GM19351 (cell line): ENCODE measurements around the gene TMEM14A.
"Not testable (repeated sequence)": the region's sequence is repeated elsewhere in the genome, so short reads cannot be mapped to it uniquely, and the experiment has no call there.

Experiments
- ATAC-seq: cut with Tn5 transposase; IDR thresholded peaks from one replicate; pipeline ENCODE4 v1.9.1; 2021; ENCODE audit warnings: mild to moderate bottlenecking, moderate library complexity; ENCODE audit not compliant: unreplicated experiment

The TMEM14A gene

DNA sequence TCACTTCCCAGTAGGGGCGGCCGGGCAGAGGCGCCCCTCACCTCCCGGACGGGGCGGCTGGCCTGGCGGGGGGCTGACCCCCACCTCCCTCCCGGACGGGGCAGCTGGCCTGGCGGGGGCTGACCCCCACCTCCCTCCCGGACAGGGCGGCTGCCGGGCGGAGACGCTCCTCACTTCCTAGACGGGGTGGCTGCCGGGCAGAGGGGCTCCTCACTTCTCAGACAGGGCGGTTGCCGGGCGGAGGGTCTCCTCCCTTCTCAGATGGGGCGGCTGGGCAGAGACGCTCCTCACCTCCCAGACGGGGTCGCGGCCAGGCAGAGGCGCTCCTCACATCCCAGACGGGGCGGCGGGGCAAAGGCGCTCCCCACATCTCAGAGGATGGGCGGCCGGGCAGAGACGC is 15.0 kb upstream of the TMEM14A start:
- not testable (repeated sequence) for ATAC-seq

DNA sequence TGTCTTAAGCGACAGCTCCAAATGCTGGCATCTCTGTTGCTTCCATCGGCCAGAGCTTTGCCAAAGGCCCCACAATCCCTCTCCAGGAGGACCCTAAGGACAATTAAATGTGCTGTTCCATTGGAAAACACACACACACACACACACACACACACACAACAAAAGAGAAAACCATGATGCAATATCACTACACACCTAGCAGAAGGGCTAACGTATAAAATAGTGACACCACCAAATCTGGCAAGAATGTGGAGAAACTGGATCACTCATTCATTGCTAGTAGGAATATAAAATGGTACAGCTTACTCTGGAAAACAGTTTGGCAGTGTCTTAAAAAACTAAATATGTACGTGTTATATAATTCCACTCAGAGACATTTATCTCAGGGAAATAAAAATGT is 13.0 kb upstream of the TMEM14A start:
- ATAC-seq = no peak

DNA sequence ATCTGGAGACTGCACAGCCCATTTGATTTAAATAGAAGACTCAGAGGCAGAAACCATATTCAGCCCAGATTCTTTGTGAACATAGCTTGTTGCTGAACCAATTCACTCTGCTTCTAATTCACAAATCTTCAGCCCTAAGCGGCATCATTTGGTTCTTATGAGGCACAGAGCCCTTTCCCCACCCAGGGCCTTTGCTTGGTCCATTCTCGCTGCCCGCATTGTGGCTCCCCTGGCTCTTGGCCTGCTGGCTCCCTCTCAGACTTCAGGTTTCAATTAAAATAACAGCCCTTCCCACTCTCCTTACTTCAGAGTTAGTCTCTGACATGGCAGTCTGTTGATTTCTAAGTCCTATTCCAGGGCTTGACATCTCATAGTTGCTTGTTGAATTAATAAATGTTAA is 9.4 kb upstream of the TMEM14A start:
- ATAC-seq = no peak

DNA sequence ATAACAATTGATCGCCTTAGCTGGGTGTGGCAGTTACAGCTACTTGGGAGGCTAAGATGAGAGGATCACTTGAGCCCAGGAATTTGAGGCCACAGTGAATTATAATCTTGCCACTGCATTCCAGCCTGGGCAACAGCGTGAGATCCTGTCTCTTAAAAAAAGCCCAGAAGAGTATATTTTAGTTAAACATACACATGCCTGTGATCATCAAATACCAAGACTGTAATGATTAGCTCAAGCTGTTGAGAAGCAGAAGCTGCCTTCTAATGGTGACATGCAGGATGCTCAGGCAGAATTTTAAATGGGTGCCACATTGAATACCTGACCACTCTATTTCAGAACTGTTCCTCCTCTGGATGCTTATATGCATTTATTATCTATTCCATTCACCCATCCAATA is 8.9 kb upstream of the TMEM14A start:
- ATAC-seq = no peak

DNA sequence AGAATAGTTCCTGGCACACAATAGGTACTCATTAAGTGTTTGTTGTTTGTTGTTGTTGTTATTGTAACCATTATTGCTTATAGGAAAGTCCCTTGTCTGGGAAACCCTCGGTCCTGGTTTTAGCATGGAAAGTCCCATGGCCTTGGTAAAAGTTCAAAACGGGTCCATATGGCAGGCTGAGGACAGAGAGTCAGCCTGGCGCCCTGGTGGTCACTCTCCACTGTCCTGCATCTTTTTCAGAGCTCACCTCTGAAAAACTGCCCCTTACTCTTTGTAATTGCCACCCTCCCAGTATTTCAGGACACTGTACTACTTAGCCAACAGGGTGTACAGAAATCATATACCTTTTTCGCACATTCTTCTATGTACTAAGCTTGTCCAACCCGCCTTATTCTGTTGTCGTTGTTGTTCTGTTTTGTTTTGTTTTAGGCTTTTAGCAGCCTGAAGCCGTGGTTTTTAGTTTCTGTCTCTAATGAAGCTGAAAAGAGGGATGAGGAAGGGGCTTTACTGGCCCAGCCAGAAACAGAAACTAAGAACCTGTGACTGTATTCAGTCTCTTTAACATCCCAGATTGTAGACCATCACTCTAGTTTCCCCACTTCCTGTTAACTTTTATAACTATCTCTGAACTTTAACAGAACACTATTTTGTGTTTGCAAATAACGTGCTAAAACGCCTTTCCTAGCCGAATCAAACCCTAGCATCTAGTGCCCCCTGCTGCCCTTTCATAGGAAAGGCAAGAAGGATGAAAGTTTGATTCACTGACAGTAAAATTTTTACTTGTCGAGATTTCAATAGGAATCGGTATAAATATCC is 7.6 kb upstream of the TMEM14A start:
- ATAC-seq = peak; percentile 44

DNA sequence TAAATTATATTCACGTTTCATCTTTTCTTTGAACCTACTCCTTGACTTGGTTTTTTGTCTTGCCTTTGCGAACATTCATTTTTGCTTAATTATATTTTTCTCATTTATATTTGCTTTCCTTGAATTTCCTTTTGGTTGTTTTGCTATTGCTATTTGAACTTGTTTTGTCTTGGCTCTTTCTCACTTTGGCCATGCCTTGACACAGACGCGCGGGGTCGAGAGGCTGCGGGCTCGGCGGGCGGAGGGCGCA is 7.1 kb upstream of the TMEM14A start:
- no peak for ATAC-seq

DNA sequence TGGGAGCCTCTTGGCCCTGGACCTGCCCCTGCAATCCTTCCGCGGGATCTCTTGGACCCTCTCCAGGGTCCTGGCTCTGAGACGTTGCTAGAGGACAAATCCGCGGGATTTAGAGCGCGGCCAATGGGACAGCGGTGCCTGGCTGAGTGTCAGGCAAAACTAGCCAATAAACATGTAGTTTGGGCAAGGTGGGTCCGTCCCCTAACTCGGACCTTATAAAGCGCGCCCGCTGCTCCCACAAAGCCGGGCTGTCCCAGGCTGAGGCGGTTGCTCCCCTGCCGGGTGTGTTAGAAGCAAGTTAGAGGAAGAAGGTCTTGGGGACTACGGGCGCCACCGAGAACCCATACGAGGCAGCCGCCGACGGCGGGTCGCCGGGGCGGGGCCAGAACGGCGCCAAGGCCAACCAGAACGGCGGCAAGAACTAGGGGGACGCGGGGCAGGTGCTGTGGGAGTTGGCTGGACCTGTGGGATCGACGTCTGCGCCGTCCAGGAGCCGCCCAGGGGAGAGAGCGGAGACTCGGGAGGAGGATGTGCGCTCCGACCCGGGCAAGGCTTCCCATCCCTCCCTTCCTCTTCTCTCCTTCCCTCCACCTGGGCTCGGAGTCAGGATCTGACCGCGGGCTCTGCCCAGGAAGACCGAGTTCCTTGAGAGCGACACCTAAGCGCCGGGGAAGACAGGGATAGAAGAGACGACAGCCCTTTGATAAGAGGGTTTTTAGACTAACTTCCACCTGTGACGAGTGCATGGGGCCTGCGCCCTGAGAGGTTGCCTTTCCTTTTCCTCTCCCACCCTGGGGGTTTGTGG is 6.5 kb upstream of the TMEM14A start:
- ATAC-seq = peak; percentile 87

DNA sequence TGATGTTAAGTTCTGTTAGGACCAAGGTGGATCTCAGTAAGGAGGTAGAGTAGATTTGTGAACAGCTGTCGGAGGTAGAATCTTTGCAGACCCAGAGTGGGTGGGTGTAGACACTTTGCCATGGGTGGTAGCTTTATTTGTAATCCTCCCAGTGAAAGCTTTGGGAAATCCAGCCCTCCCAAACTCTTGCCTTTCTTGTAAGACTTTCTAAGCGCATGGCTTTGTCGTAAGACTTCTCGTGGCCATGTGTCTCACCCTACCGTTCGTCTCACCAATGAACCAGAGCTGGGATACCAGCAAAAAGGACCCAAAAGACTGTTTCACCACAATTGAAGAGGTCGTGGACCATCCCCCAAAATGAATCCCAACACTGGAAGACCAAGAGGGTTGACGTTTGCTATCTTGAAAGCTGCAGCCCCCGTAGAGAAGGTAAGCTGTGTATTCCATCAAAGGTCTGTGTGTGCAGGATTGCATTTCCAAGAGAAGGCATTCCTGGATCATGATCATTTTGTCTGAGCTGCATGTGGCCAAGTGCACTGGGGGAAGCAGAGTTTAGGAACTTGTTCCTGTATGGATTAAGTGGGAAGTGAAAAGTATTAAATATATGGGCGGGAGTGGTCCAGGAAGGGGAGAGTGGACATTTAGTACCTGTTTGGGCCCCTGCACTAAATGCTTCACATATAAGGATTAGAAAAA is 5.8 kb upstream of the TMEM14A start:
- ATAC-seq = no peak

DNA sequence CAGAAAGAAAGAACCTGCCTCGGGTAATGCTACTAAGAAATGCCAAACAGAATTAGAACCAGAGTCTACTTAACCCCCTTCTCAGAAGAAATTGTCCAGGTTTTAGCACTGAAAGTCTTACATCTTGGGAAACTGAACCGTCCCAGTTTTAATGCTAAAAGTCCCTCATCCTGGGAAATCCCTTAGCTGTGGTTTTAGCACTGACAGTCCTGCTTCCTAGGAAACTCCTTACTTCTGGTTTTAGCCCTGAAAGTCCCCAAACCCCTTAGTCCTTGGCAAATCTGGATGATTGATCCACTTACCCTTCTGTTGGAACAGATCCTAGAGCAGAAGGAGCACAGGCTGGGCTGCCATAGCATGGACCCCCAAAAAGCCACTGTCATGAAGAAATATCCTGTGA is 4.8 kb upstream of the TMEM14A start:
- no peak for ATAC-seq

DNA sequence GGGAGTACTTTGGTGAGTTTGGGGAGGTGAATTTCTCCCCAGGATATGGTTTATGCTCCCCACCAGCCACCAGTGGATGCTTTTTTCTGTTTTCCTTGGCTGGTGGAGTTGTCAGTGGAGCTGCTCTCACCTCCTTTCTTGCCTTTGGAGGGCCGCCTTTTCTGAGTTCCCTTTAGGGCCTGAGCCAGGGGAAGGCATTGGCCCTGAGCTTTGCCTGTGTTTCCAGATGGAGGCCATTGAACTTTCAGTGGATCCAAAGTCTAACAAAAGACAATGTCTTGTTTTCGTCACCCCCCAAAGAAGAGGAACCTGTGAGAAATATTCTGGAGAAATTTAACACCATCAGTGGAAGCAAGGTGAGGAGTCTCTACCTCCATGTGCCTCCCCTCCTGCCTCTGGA is 4.4 kb upstream of the TMEM14A start:
- no peak for ATAC-seq

DNA sequence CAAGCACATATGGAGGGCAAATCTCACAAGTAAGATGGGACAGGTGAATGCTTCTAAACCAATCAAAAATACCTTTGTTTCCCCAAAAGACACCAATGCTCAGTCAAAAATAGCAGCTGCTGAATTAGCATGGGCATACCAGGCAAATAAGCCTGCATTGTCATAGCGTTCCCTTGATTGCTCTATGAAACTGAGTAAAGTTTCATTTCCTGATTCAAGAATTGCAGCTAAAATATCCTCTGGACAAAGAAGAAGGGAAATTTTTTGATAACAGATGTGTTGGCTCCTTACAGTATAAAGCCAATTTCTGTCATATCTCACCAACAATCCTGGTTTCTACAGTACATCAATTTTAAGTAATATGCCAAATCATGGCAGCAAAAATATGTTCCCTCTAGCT is 3.3 kb upstream of the TMEM14A start:
- ATAC-seq = peak; percentile 29

DNA sequence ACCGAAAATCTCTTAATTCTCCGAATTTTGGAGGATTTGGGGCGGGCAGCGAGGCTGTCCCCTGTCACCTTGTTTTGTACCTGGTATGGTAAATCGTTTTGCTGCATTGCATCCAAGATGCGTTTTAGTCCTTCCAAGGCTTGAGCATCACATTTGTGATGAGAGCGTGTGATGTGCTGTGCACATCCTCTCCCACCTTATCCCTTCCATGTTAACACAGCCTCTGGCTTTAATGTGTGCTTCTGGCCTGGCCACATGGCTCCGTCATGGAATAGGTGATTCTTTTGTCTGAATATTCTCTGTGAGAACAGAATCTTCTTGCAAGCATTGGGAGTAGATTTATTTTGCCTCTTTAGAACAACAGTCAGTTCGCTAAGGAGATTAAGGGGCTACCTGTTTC is 763 bp downstream of the TMEM14A start:
- ATAC-seq = no peak

DNA sequence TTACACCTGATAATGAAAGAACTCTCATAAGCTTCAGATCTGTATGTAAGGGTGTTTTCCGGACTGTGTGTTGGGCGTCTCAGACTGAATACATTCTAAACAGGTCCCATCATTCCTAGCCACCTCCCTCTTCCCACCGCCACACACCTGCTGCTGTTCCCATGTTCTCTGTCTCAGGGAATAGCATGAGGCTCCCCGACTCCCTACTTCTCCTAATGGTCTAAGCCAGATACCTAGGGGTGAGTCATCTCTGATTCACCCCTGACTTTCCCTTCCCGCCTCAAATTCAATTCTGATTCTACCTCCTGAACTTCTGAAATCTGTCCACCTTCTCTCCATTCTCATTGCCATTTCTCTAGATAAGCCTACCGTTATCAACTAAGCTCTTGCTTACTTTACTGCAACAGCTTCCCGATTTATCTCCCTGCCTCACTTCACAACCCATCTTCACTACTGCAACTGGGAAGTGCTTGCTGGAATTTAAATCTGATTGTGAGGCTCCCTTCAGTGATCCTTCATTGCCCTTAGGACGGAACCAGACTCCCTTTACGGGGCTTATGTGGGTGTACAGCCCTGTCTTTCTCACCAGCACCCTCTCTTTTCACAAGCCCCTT is 1.6 kb downstream of the TMEM14A start:
- ATAC-seq = no peak

DNA sequence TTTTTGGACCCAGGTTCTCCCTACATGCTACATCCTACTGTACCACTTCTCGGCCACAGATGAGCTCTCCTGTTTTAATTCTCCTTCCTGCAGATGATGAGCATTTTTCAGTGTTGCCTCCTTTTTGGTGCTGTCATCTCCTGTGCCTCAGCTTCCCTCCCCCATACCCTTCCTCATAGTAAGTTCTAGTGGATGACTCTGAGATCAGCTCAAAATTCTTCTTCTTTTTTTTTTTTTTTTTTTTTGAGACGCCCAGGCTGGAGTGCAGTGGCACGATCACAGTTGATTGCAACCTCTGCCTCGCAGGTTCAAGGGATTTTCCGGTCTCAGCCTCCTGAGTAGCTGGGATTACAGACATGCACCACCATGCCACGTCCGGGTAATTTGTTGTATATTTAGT is 3.8 kb downstream of the TMEM14A start:
- ATAC-seq = no peak

DNA sequence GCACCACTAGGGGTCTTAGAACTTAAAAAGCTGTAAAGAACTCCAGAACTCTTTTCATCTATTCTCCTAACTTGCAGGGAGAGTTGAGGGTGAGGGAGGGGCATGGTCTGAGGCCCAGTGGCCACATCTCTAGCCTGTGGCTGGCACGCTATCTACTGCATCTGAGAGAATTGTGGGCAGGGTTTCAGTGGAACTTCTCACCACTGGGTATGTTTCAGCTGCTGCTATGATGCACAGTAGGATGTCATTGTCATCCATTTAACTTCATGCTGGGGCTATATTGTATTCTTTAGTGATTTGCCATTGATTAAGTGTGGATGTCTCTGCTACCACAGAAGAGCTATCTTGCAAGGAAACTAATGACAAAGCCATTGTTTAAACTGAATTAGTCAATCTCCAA is 4.5 kb downstream of the TMEM14A start:
- no peak for ATAC-seq

DNA sequence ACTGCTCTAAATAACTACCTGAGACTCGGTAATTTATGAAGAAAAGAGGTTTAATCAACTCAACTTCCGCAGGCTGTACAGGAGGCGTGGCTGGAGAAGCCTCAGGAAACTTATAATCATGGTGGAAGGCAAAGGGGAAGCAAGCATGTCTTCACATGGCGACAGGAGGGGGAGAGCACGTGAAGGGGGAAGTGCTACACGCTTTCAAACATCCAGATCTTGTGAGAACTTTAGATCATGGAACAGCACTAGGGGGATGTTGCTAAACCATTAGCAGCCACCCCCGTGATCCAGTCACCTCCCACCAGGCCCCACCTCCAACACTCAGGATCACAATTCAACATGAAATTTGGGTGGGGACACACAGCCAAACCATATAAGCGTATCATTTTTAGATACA is 5.7 kb downstream of the TMEM14A start:
- ATAC-seq = not testable (repeated sequence)

DNA sequence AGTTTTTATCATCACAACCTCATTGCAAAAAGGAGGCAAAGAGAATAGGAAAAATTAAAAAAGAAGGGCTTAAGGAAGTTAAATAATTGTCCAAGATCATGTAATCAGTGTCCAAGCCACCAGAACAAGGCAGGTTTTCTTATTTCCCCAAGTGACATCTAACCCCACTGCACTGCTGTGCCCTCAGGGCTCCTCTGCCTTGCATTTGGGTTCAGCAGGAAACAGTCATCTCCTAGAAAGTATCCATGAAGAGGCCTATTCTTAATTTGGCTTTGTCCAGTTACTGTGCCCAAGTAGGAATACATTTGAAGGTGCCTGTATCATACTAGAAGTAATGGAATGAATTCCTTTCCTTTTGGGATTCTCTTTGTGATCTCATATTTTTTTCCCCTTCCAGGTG is 10.5 kb downstream of the TMEM14A start:
- no peak for ATAC-seq

DNA sequence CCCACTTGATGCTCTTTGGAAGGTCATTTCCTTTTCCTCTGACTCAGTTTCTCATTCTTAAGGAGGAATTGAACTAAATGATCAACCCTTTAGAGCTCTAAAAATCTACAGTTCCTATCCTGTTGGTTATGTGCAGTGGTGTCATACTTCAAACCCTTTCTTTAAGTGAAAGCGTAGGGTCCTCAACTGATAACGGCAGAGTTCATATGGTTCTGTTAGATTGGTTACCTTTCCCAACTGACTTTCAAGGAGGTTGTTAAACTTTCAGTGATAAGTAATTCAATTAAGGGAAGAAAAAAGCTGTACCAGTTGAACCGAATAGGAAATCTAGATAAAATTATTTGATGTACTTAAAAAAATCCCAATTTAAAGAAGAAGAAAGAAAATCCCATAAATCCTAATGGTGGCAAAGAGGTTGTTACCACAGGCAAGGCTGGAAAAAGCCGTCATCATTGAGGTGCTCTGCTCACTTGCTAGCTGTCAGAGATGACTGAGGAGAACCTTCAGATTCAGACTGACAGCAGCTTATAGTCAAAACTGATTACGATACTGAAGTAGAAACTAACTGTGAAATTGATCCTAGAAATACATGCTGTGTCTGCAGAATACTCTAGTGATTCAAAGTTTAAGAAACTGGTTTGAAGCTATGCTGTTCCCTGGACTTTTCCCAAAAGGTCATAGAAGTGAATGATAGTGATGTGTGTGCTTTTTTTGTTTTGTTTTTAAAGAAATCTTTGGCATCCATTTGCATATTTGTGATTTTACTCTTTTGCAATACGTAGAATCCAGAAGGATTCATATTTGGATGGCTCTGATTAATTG is 16.2 kb downstream of the TMEM14A start:
- ATAC-seq = no peak

DNA sequence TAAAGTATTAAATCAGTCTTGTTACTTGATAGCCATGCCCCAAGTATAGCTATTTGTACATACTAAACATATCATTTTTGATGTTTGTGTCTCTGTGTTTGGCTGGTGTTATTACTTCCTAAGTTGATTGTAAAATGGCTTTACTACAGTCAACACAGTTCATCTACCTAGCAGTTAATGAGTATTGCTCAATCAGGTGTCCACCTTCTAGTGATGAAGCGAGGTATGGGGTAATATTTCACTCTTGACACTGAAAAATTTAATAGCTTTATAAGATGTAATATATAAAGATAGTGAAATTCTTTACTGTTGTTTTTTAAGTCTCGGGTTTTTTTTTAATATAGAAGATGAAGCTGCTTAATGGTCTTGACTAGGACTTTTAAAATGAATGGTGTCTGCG is 18.9 kb downstream of the TMEM14A start:
- ATAC-seq = no peak

DNA sequence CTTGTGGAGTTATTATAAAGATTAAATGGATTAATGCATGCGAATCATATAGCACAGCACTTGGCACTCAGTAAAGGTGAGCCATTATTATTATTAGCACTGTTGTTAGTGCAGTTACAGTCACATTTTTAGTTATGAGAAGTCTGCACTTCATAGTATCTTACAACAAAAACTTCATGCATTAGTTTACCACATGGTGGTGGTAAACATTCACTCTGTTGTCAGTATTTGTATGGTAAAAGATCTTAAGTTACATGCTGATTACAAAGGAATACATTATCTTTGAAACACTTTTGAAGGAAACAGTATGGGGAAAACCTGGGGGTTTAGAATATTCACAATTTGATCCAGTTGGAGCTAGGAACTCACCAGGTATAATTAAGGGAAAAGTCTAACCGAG is 20.8 kb downstream of the TMEM14A start:
- ATAC-seq = no peak

DNA sequence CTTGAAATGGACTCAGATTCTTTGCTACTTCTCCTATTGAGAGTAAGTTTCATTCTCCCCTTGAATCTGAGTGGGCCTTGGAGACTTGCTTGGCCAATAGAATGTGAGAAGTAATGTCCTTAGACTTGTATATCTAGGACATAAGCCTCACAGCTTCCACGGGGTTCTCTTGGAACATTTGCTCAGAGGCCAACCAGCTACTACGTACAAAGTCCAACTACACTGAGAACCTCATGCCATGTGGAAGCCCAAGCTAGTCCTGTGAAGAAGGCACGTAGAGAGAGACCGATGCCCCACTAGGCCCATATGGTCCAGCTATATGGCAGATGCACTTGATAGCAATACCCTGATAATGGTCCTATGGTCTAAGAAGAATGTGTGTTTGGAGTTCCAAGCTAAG is 22.9 kb downstream of the TMEM14A start:
- ATAC-seq = no peak
